Hepatocyte (in vitro differentiated cells): Measurements from ENCODE around the gene MEN1. TPM values are rescaled to one million over a fixed set of nuclear protein-coding genes. Genes with fewer than 3 reads are reported as not detected.

Source experiments
- DNase-seq: peaks from one replicate; pipeline ENCODE4 v3.0.0-alpha.2; 2016; ENCODE audit warnings: low spot score
- H2AFZ ChIP-seq: fragments of 200-600 bp; sonication (generic); 2 replicates; pipeline ENCODE4 v1.6.0; 2016; ENCODE audit warnings: antibody characterized with exemption, mild to moderate bottlenecking
- H3K27ac ChIP-seq: fragments of 200-600 bp; sonication (generic); 2 replicates; pipeline ENCODE4 v1.5.1; 2016; ENCODE audit warnings: mild to moderate bottlenecking
- H3K27me3 ChIP-seq: fragments of 200-600 bp; sonication (generic); 2 replicates; pipeline ENCODE4 v1.6.1; 2016
- H3K36me3 ChIP-seq: fragments of 200-600 bp; sonication (generic); replicated peaks from 2 replicates; pipeline ENCODE4 v1.5.1; 2016; ENCODE audit warnings: low read depth; ENCODE audit not compliant: insufficient read depth
- H3K4me1 ChIP-seq: fragments of 200-600 bp; sonication (generic); 2 replicates; pipeline ENCODE4 v1.5.1; 2016; ENCODE audit warnings: mild to moderate bottlenecking, moderate library complexity; ENCODE audit not compliant: insufficient read depth
- H3K4me2 ChIP-seq: fragments of 200-600 bp; sonication (generic); 2 replicates; pipeline ENCODE4 v1.6.0; 2016
- H3K4me3 ChIP-seq: fragments of 200-600 bp; sonication (generic); 2 replicates; pipeline ENCODE4 v1.5.1; 2016; ENCODE audit warnings: mild to moderate bottlenecking
- H3K79me2 ChIP-seq: fragments of 200-600 bp; sonication (generic); 2 replicates; pipeline ENCODE4 v1.6.0; 2017; ENCODE audit warnings: mild to moderate bottlenecking
- H3K9me2 ChIP-seq: fragments of 200-600 bp; sonication (generic); replicated peaks from 2 replicates; pipeline ENCODE4 v1.6.0; 2017; ENCODE audit warnings: mild to moderate bottlenecking; ENCODE audit not compliant: insufficient read depth
- H3K9me3 ChIP-seq: fragments of 200-600 bp; sonication (generic); 2 replicates; pipeline ENCODE4 v1.5.1; 2016; ENCODE audit warnings: low read depth, mild to moderate bottlenecking
- H4K20me1 ChIP-seq: fragments of 200-600 bp; sonication (generic); 2 replicates; pipeline ENCODE4 v1.6.0; 2016; ENCODE audit warnings: mild to moderate bottlenecking; ENCODE audit not compliant: insufficient read depth, poor library complexity, severe bottlenecking
- EZH2 ChIP-seq: fragments of 200-600 bp; sonication (generic); IDR thresholded peaks from 2 replicates; pipeline ENCODE4 v1.6.1; 2016; ENCODE audit warnings: antibody characterized with exemption, mild to moderate bottlenecking, borderline replicate concordance
- EZH2phosphoT487 ChIP-seq: fragments of 200-600 bp; sonication (generic); IDR thresholded peaks from one replicate; pipeline ENCODE4 v1.6.1; 2018; ENCODE audit warnings: antibody characterized with exemption, mild to moderate bottlenecking, low read depth, moderate library complexity; ENCODE audit not compliant: unreplicated experiment, severe bottlenecking
- WGBS: methylation state at CpG from one replicate; pipeline ENCODE4 v1.1.6; 2016; ENCODE audit warnings: low lambda C conversion rate; ENCODE audit errors: missing lambda C conversion rate; 5-methylcytosine and 5-hydroxymethylcytosine counted together
- polyA plus RNA-seq: library from polyadenylated mRNA; unstranded; fragments of >200 nt; fragmentation: Nextera tagmentation; extraction: Ambion mirVana; gene quantifications from 2 replicates; pipeline ENCODE4 v1.2.1, GENCODE V29; 2016
- total RNA-seq: library from RNA; depleted of rRNA; stranded (reverse); fragments of >200 nt; gene quantifications from 2 replicates; pipeline ENCODE4 v1.2.3, GENCODE V29; 2014
- TF ChIP-seq, protein P1 (sequence below): fragments of 200-600 bp; sonication (generic); IDR thresholded peaks from 2 replicates; pipeline ENCODE4 v1.5.1; 2016; ENCODE audit warnings: antibody characterized with exemption, mild to moderate bottlenecking; ENCODE audit not compliant: poor library complexity

The MEN1 gene
- total and polyA plus RNA-seq, 2 experiments from 2014 or later, result 18.6 to 49.1 TPM

- no peaks in the 10 kb centered on the region for H3K36me3 ChIP-seq
These were observed 21.1 kb upstream of the MEN1 start for GRCh38 chr11:64831411-64831891.

GRCh38 chr11:64829536-64830251 lies 19.3 kb upstream of the MEN1 start:
- H3K27me3 ChIP-seq, result no peaks in the 10 kb centered on the region
- TF ChIP-seq, protein P1, sequence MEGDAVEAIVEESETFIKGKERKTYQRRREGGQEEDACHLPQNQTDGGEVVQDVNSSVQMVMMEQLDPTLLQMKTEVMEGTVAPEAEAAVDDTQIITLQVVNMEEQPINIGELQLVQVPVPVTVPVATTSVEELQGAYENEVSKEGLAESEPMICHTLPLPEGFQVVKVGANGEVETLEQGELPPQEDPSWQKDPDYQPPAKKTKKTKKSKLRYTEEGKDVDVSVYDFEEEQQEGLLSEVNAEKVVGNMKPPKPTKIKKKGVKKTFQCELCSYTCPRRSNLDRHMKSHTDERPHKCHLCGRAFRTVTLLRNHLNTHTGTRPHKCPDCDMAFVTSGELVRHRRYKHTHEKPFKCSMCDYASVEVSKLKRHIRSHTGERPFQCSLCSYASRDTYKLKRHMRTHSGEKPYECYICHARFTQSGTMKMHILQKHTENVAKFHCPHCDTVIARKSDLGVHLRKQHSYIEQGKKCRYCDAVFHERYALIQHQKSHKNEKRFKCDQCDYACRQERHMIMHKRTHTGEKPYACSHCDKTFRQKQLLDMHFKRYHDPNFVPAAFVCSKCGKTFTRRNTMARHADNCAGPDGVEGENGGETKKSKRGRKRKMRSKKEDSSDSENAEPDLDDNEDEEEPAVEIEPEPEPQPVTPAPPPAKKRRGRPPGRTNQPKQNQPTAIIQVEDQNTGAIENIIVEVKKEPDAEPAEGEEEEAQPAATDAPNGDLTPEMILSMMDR, result no peak
- TF ChIP-seq EZH2 (no peak), EZH2phosphoT487 (no peak)
- no peak overlapping the region for H3K27ac ChIP-seq
- no peaks in the 10 kb centered on the region for H4K20me1 ChIP-seq
- H3K9me2 ChIP-seq, result no peaks in the 10 kb centered on the region
- no peaks in the 10 kb centered on the region for H3K36me3 ChIP-seq
- 96% methylated on average over 42 of the region's 43 CpGs for WGBS
- H3K79me2 ChIP-seq, result no peaks in the 10 kb centered on the region
- H3K4me1 ChIP-seq, result no peaks in the 10 kb centered on the region
- no peaks in the 10 kb centered on the region for H3K9me3 ChIP-seq
- H2AFZ ChIP-seq, result no peak overlapping the region
- H3K4me2 ChIP-seq, result no peak overlapping the region
- H3K4me3 ChIP-seq, result no peak overlapping the region
- no peak for DNase-seq

More at GRCh38 chr11:64831411-64831891, 21.1 kb upstream of the MEN1 start:
- Histone ChIP-seq H4K20me1 (no peaks in the 10 kb centered on the region), H3K9me2 (no peaks in the 10 kb centered on the region), H2AFZ (no peak overlapping the region), H3K4me3 (no peak overlapping the region), H3K27me3 (no peaks in the 10 kb centered on the region), H3K27ac (no peak overlapping the region), H3K4me1 (no peaks in the 10 kb centered on the region), H3K79me2 (no peaks in the 10 kb centered on the region), H3K4me2 (no peak overlapping the region), H3K9me3 (no peaks in the 10 kb centered on the region)
- 94% methylated on average over 22 of the region's 24 CpGs for WGBS
- TF ChIP-seq EZH2phosphoT487, result no peak
- TF ChIP-seq, protein P1, result no peak
- no peak for DNase-seq

DNA sequence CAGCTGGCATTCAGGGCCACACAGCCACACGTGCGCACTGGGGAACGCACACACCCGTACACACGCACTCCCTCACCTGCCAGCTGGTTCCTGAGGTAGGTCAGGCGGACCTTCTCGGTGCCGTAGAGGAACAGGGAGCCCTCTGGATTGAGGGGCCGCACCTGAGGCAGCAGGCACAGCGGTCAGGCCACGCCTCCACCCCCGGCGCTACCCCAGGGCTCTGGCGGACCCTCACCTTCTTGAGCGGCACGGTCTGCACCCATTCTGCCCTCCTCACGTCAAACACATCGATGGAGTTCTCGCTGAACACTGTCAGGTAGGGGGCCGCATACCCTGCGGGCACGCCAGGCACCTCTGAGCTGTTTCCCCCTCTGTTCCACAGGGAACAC lies 17.1 kb upstream of the MEN1 start:
- no peaks in the 10 kb centered on the region for H3K4me1 ChIP-seq
- H4K20me1 ChIP-seq, result no peaks in the 10 kb centered on the region
- no peak overlapping the region for H3K4me3 ChIP-seq
- no peaks in the 10 kb centered on the region for H3K27me3 ChIP-seq
- DNase-seq, result no peak
- H3K4me2 ChIP-seq, result no peak overlapping the region
- H3K79me2 ChIP-seq, result no peaks in the 10 kb centered on the region
- H3K9me2 ChIP-seq, result no peaks in the 10 kb centered on the region
- 96% methylated on average over 22 of the region's 22 CpGs for WGBS
- H3K27ac ChIP-seq, result no peak overlapping the region
- TF ChIP-seq, protein P1, result no peak
- TF ChIP-seq EZH2, result no peak
- no peak for TF ChIP-seq EZH2phosphoT487
- no peaks in the 10 kb centered on the region for H3K36me3 ChIP-seq
- no peaks in the 10 kb centered on the region for H3K9me3 ChIP-seq
- no peak overlapping the region for H2AFZ ChIP-seq
